HepG2 (cell line): ENCODE measurements around the gene EGR2. TPM values are rescaled to one million over a fixed set of nuclear protein-coding genes. Genes with fewer than 3 reads are reported as not detected.

Experiments
- ASH2L ChIP-seq: fragments of 300-600, 200-600 bp; sonication (generic); IDR thresholded peaks from 2 replicates; pipeline ENCODE4 v1.7.0; 2017; ENCODE audit warnings: low read depth, mild to moderate bottlenecking, moderate library complexity, mixed read lengths, low read length; ENCODE audit not compliant: insufficient read length
- BRD4 ChIP-seq: sonication (generic); formaldehyde crosslinking; IDR thresholded peaks from 2 replicates; pipeline ENCODE4 v1.4.0; 2020; ENCODE audit warnings: missing genetic modification reagents
- CBX1 ChIP-seq: IDR thresholded peaks from one replicate; pipeline ENCODE4 v1.6.1; 2016; ENCODE audit warnings: antibody characterized with exemption, low read depth
- CHCHD3 ChIP-seq: sonication (generic); formaldehyde crosslinking; IDR thresholded peaks from 2 replicates; pipeline ENCODE4 v1.8.0; 2022; ENCODE audit warnings: mild to moderate bottlenecking, missing genetic modification reagents, moderate library complexity
- PCBP2 ChIP-seq: fragments of 200-400 bp; formaldehyde crosslinking; optimal IDR thresholded peaks from 2 replicates; pipeline ENCODE3; 2018; ENCODE audit warnings: low read length, low read depth; ENCODE audit not compliant: poor library complexity, severe bottlenecking
- RFX5 ChIP-seq: IDR thresholded peaks from 2 replicates; pipeline ENCODE4 v1.6.1; 2011; ENCODE audit warnings: low read depth, low read length, improper control_type of control experiment
- TCF12 ChIP-seq, 2 experiments: fragments of 450-650 bp in 1 of 2; sonication (generic) in 1 of 2; formaldehyde crosslinking in 1 of 2; IDR thresholded peaks; 2 replicates each; pipeline versions ENCODE4 v1.6.1 to v1.8.0; 2017 to 2022; ENCODE audit warnings: antibody characterized with exemption in 1 of 2, mild to moderate bottlenecking in 1 of 2, missing genetic modification reagents in 1 of 2, moderate library complexity in 1 of 2
- THRA ChIP-seq: sonication (generic); formaldehyde crosslinking; IDR thresholded peaks from 2 replicates; pipeline ENCODE4 v1.4.0; 2020; ENCODE audit warnings: missing genetic modification reagents, borderline replicate concordance
- UBTF ChIP-seq: sonication (generic); formaldehyde crosslinking; IDR thresholded peaks from 2 replicates; pipeline ENCODE4 v1.4.0; 2020; ENCODE audit warnings: mild to moderate bottlenecking, missing genetic modification reagents
- ZHX1 ChIP-seq: sonication (generic); formaldehyde crosslinking; IDR thresholded peaks from 2 replicates; pipeline ENCODE4 v1.8.1; 2022; ENCODE audit warnings: low read depth, mild to moderate bottlenecking, missing genetic modification reagents
- ZNF430 ChIP-seq: sonication (generic); formaldehyde crosslinking; IDR thresholded peaks from 2 replicates; pipeline ENCODE4 v1.9.0; 2021; ENCODE audit warnings: mild to moderate bottlenecking, missing genetic modification reagents
- ZNF816 ChIP-seq: sonication (generic); formaldehyde crosslinking; IDR thresholded peaks from 2 replicates; pipeline ENCODE4 v1.8.0; 2022; ENCODE audit warnings: missing genetic modification reagents, mild to moderate bottlenecking, borderline replicate concordance
- ZNF839 ChIP-seq: sonication (generic); formaldehyde crosslinking; IDR thresholded peaks from 2 replicates; pipeline ENCODE4 v1.4.0; 2020; ENCODE audit warnings: missing genetic modification reagents, mild to moderate bottlenecking, borderline replicate concordance
- ZNF883 ChIP-seq: sonication (generic); formaldehyde crosslinking; IDR thresholded peaks from 2 replicates; pipeline ENCODE4 v1.5.1; 2020; ENCODE audit warnings: mild to moderate bottlenecking, missing genetic modification reagents; ENCODE audit errors: not compliant biosample characterization
- polyA plus RNA-seq, 8 experiments: library from polyadenylated mRNA; depleted of rRNA in 3 of 8; stranded (reverse) in 7 of 8; unstranded in 1 of 8; fragments of >200 nt; fragmentation: Illumina TruSeq in 4 of 8; extraction: Trizol in 4 of 8; gene quantifications; 2 replicates each; pipeline versions ENCODE4 v1.2.1 to v1.2.3, GENCODE V29; 2011 to 2016; ENCODE audit warnings: low read depth in 4 of 8, missing spikeins in 1 of 8, mixed read lengths in 1 of 8; ENCODE audit not compliant: insufficient read depth in 1 of 8
- total RNA-seq, 5 experiments: library from RNA; depleted of rRNA; stranded (reverse); fragments of >200 nt; fragmentation: Illumina TruSeq; extraction: Trizol; gene quantifications; 2 replicates each; pipeline ENCODE4 v1.2.3, GENCODE V29; 2016; ENCODE audit warnings: low read depth in 1 of 5
- TF ChIP-seq, protein P1 (sequence below): sonication (generic); formaldehyde crosslinking; IDR thresholded peaks from 2 replicates; pipeline ENCODE4 v1.5.1; 2020; ENCODE audit warnings: mild to moderate bottlenecking, missing genetic modification reagents, moderate library complexity
- TF ChIP-seq, protein P2 (sequence below): sonication (generic); formaldehyde crosslinking; conservative IDR thresholded peaks from 2 replicates; pipeline ENCODE4 v1.4.0; 2020; ENCODE audit warnings: missing genetic modification reagents

Gene EGR2
- total and polyA plus RNA-seq, 2 of the 13 experiments (the other 11 are each of a cell fraction or from before 2014, with no cell fraction given): 0.11 to 0.15 TPM

GRCh38 chr10:62805231-62806099 is 10.7 kb downstream of the EGR2 start (continued):
- TF ChIP-seq, protein P1, sequence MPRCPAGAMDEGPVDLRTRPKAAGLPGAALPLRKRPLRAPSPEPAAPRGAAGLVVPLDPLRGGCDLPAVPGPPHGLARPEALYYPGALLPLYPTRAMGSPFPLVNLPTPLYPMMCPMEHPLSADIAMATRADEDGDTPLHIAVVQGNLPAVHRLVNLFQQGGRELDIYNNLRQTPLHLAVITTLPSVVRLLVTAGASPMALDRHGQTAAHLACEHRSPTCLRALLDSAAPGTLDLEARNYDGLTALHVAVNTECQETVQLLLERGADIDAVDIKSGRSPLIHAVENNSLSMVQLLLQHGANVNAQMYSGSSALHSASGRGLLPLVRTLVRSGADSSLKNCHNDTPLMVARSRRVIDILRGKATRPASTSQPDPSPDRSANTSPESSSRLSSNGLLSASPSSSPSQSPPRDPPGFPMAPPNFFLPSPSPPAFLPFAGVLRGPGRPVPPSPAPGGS: no peak
- TF ChIP-seq ASH2L (no peak), CBX1 (no peak), BRD4 (peak; percentile 93), ZHX1 (CRISPR knock-in tag) (peak; percentile 83; the same call in 1 of the 2 replicates), CHCHD3 (CRISPR knock-in tag) (peak; percentile 92), PCBP2 (no peak), ZNF839 (no peak), RFX5 (no peak), THRA (CRISPR knock-in tag) (no peak), ZNF883 (peak; percentile 65), ZNF816 (CRISPR knock-in tag) (no peak), ZNF430 (CRISPR knock-in tag) (no peak), TCF12 (IDR thresholded peaks at IDR 0.05) (no peak), TCF12 (CRISPR knock-in tag; IDR thresholded peaks at IDR 0.05) (0 out of 2 replicates have a peak, but pooled peaks have one; percentile 52), UBTF (CRISPR knock-in tag) (peak; percentile 79)
- TF ChIP-seq, protein P2, sequence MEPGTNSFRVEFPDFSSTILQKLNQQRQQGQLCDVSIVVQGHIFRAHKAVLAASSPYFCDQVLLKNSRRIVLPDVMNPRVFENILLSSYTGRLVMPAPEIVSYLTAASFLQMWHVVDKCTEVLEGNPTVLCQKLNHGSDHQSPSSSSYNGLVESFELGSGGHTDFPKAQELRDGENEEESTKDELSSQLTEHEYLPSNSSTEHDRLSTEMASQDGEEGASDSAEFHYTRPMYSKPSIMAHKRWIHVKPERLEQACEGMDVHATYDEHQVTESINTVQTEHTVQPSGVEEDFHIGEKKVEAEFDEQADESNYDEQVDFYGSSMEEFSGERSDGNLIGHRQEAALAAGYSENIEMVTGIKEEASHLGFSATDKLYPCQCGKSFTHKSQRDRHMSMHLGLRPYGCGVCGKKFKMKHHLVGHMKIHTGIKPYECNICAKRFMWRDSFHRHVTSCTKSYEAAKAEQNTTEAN (CRISPR knock-in tag): no peak
